ENCODE data around the gene VEGFB.
"Not testable (repeated sequence)": the region's sequence is repeated elsewhere in the genome, so short reads cannot be mapped to it uniquely, and the experiment has no call there.

The VEGFB gene

DNA sequence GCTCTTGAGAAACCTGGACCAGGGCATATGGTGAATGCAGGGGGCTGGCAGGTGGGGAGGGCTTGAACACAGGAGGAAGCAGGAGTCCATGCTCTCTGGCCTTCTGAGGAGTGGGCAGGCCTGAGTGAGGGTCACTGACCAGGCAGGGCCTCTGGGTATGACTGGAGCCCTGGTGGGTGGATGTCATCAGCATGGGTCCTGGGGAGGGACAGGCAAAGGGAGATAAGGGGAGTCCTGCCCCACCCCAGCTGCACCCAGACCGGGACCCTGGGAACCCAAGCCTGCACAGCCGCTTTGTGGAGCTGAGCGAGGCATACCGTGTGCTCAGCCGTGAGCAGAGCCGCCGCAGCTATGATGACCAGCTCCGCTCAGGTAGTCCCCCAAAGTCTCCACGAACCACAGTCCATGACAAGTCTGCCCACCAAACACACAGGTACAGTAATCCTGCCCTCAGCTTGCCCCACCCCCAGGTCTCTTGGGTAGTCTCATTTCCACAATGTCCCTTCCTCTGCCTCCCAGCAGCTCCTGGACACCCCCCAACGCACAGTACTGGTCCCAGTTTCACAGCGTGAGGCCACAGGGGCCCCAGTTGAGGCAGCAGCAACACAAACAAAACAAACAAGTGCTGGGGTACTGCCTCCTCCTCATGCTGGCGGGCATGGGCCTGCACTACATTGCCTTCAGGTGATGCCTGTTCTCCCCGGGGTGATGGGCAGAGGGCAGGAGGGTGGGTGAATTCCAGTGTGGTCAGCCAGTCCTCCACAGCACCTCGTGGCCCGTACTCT is 2.0 kb upstream of the VEGFB start:
- DNase-seq, result no peak

DNA sequence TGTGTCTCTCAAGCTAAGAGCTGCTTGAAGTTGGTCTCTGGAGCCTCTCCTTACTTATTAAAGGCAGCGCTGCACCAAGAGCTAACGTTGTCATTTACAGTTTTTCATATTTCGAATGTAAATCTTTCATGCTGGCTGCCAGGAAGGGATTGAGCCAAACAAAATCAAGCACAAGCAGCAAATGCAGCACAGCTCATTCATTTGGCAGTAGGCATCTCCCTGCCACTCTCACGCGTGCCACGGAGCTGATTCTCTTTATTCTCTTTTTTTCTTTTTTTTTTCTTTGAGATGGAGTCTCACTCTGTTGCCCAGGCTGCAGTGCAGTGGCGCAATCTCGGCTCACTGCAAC is 1.4 kb upstream of the VEGFB start:
- DNase-seq, result no peak

DNA sequence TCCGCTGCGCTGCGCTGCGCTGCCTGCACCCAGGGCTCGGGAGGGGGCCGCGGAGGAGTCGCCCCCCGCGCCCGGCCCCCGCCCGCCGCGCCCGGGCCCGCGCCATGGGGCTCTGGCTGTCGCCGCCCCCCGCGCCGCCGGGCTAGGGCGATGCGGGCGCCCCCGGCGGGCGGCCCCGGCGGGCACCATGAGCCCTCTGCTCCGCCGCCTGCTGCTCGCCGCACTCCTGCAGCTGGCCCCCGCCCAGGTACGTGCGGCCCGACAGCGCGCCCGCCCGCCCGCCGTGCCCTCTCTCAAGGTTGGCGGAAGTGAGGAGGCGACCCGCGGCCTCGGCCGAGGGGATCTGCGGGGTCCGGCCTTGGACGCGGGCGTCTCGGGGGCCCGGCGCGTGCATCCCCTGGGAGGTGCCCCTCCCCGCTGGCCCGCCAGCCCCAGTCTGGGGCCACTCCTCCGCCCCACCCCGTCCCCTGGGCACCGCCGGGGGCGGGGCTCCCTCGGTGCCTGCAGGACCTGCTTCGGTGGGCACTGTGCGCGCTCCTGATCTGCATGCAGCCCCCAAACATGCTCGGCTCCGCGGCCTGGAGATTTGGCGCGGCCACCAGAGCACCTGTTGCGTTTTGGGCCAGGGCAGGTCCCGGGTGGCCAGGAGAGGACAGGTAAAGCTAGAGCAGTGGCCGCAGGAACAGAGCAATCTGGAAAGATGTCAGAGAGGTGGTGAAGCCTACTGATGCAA is 429 bp downstream of the VEGFB start:
- DNase-seq, result peak; percentile 86

DNA sequence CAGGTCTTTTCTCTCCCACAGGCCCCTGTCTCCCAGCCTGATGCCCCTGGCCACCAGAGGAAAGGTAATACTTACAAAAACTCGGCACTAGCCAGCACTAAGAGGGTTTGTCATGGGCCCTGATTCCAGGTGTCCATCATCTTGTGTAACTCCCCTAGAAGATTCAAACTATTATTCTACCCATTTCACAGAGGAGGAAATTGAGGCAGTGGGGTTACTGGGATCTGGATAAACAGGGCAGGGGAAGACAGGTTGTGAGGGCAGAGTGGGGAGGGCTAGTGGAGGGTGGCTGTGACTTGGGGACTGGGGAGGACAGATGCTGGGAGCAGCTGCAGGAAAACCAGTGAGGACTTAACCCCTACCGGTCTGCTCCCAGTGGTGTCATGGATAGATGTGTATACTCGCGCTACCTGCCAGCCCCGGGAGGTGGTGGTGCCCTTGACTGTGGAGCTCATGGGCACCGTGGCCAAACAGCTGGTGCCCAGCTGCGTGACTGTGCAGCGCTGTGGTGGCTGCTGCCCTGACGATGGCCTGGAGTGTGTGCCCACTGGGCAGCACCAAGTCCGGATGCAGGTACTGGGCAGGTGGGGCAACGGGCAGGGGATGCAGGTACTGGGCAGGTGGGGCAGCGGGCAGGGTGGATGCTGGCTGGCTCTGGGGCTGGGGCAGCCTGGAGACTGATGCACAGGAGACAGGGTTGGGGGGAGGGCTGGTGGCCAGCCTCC is 1.2 kb downstream of the VEGFB start:
- no peak for DNase-seq

DNA sequence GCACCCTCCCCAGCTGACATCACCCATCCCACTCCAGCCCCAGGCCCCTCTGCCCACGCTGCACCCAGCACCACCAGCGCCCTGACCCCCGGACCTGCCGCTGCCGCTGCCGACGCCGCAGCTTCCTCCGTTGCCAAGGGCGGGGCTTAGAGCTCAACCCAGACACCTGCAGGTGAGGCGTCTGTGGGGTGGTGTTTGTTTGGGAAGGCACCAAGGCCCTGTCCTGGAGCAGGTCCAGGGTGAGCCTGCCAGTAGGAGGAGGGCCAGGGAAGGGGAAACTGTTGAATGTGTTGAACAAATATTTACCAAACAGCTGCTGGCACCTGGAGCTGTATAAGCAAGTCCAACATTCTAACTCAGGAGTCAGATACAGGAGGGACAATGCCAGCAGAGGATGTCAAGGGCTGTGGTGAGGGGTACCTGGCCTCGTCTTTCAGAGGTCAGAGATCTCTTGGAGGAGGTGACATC is 3.1 kb downstream of the VEGFB start:
- DNase-seq, result no peak

DNA sequence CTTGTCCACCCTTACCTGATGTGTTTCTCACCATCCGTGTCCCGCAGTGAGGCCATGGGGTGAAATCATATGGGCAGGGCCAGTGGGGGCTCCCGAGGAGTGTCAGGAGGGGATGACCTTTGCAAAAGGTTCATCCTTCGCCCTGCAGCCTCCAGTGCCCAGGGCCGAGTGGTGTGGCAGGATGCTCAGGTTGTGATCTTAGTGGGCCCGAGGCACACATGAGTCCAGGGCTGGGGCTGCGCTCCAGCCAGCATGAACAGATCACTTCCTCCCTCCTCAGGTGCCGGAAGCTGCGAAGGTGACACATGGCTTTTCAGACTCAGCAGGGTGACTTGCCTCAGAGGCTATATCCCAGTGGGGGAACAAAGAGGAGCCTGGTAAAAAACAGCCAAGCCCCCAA is 3.7 kb downstream of the VEGFB start:
- no peak for DNase-seq

DNA sequence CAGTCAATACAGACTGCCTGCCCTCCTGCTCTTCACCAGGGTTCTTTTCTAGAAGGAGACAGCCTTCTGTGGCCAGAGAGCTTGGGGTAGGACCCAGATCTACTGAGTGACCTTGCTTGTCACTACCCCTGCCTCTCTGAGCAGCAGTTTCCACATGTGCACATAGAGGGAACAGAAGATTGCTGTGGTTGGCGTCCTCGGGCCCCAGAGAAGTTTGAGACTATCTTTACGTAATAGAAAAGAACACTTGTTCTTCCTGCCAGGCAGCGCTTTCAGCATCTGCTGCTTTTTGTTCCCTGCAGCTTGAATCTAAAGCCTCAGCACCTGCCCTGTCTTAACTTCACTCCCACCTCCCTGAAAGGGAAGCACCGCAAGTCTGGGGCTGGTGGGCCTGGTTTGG is 4.6 kb downstream of the VEGFB start:
- DNase-seq, result no peak

DNA sequence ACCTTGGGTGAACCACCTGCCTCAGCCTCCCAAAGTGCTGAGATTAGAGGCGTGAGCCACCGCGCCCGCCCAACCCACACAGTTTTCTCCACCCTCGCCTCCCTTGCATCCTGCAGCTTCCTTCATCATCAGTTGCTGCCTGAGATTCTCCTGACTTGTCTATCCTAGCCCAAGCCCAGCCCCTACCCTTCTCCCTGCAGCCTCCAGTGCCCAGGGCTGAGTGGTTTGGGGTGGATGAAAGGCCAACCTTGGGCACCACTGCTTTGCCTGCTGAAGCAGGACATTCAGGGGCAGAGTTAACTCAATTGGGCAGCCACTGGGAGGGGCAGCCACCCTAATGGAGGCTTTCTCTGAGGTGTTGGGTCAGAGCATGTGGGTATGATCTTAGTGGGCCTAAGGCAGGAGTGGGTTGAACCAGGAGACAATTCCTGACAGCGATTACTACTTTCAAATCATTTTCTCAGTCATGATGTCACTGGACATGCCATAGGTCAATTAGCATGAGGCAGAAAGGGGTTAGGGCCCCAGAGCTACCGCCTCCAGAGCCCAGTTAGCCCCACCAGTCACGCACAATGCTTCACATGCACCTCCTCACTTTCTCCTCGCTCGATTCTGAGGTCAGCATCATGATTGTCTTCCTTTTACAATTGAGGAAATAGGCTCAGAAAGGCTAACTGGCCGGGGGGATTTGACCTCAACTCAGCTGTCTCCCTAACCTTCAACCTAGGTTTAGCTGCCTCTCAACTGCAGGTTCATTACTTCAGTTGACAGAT is 5.5 kb downstream of the VEGFB start:
- DNase-seq, result no peak

DNA sequence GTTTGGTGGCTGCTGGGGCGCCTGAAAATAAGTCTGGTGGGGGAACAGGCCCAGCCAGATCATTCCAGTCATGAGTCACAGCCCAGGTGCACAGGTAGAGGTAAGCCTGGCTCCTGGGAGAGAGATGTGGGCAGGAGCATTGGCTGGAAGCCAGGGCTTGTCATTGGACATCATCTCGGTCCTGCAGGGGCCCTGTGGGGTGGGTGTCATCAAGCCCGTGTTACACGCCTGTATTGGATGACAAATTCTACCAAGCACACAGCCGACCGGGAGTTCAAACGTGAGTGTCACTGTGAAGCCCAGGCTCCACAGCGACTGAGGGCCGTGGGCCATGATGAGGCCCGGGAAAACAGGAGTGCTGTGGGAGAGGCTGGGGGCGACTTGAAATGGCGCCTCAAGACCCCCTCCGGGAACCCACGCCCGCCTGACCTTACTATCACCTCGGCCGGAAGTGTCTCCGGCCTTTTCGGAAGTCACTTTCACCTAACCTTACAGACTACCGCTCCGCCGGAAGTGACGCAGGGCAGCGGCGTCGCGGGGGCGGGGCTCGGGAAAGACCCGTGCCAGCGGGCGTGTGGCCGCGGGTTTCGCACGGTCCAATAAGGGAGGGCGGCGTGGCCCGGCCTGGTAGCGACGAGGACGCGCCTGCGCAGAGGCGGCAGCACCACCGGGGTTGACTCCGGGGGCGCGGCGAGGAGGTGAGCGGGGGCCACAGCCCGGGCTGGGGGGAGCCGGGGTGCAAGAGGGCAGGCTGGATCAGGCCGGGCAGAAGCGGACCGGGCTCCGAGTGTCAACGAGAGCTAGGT is 6.3 kb downstream of the VEGFB start, which contains the start of gene FKBP2:
TSS of gene FKBP2 (plus strand) at position 661 of the 806 bp plus-strand sequence. CDS start 1,293 bp downstream, outside the sequence.
- DNase-seq, result peak; percentile 99

DNA sequence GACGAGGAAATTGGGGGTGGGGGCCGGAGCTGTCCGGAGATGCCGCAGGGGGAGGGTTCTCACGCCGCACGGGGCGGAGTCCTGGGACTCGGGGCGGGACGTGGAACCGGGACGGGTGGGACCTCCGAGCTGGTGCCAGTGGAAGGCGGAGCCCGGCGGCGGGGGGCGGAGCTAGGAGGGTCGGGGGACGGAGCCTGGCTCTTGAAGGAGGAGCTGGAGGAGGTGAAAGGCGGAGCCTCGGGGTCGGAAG is 6.8 kb downstream of the VEGFB start:
- peak; percentile 100 for DNase-seq

DNA sequence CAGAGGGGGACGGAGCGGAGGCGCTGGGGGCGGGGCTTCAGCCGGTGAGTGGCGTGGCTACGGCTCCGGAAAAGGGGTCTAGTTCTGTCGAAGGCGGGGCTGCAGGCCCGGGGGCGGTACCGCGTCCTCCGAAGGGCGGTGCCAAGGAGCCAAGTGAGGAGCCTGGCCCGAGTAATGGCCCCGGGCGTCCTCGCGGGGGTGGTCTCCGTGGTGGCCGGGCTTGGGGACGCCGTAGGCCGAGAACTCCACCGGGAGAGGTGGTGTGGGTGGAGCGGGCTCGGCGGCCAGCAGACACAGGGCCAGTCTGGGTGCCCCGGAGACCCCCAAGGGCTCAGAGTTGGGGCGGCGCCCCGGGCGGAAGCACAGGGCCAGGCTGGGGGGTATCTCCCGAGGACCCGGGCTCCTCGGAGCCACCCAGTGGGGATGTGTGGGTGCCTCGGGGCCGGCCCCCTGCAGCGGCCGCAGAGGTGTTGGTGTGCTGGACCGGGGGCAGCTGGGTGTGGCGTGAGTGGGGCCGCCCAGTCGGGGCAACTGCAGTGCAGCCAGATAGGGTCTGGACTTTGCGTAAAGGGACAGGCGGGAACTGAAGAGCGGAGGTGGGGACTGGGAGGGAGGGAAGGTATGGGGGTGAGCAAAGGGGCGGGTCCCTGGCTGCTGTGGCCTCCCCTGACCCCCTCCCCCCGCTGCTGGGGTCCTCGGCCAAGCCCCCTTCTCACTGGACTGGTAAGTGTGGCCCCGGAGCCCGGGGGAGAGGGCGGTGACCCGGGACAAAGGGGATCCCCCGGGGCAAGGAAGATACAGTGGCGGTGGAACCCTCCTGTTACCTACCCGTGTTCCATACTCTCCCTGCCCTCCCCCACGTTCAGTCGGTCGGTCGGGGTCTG is 7.3 kb downstream of the VEGFB start:
- no peak for DNase-seq

DNA sequence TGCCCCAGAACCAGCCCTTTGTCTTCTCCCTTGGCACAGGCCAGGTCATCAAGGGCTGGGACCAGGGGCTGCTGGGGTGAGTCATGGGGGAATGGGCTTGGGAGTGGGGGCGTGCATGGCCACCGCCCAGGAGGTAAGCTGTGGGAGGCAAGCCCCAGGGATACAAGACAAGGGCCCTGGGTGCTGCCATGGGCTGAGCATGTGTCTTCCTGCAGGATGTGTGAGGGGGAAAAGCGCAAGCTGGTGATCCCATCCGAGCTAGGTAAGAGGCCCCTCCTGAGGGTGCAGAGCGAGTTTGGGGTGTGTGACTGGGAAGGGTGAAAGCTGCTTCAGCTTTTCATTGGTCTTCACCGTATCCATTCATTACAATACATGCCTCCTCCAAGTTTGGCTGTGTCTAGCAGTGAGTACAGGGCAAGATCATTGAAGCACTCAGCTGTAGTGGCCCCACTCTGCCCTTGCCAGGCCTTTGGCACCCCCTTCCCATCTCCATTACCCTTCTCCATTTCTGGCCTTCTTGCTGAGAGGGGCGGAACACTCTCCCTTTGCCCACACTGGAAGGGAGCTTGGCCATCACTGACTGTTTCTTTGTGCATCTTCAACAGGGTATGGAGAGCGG is 9.0 kb downstream of the VEGFB start:
- DNase-seq, result no peak

DNA sequence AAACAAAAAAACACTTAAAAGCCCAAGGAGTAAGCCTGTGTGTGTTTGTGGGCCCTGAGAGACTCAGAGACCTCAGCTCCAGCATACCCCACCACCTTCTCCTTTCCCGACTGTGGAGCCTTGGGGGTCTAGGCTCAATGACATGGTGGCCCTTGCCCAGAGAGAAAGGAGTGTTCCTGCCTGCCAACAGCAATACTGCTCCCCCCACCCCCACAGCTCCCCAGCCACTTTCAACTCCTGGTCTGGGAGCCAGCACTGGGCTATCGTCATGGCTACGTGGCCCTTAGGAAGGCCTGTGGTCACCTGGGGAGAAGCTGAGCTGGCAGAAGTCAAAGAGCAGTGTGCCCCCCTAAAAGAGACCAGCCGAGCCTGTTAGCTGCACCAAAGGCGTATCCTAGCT is 9.7 kb downstream of the VEGFB start:
- no peak for DNase-seq

DNA sequence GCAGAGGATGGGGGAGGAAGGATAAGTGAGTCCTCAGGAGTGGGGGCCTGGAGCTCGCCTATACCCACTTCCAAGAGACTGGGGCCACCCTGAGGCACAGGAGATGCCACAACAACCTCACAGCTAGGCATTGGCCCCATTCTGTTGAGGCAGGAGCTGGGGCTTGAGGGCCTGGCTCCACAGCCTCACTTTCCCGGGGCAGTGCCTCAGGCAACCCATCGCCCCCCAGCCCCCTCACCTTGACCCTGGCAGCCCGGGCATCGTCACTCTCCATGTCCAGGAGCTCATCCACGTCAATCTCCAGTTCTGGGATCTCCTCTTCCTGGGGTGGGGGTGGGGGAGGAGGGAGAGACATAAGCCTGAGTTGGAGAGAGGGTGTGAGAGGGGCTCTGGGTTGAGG is 10.6 kb downstream of the VEGFB start:
- DNase-seq, result no peak

DNA sequence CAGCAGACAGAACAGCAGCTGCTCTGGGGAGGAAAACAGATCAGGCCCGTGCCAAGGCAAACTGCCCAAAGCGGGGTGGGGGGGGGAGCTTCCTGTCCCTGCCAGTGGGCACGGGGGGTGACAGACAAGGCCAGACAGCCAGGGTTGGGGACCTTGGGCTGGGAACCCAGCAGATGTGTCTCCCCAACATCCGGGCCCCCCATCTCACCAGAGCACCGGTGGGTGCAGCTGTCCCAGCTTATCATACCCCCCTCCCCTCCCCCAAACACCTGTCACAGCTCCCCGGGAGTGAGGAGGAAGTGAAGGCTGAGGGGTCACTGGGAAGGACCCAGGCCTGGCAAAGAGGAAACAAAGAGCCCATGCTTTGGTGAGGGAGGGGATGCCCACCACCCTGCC is 11.0 kb downstream of the VEGFB start:
- no peak for DNase-seq

DNA sequence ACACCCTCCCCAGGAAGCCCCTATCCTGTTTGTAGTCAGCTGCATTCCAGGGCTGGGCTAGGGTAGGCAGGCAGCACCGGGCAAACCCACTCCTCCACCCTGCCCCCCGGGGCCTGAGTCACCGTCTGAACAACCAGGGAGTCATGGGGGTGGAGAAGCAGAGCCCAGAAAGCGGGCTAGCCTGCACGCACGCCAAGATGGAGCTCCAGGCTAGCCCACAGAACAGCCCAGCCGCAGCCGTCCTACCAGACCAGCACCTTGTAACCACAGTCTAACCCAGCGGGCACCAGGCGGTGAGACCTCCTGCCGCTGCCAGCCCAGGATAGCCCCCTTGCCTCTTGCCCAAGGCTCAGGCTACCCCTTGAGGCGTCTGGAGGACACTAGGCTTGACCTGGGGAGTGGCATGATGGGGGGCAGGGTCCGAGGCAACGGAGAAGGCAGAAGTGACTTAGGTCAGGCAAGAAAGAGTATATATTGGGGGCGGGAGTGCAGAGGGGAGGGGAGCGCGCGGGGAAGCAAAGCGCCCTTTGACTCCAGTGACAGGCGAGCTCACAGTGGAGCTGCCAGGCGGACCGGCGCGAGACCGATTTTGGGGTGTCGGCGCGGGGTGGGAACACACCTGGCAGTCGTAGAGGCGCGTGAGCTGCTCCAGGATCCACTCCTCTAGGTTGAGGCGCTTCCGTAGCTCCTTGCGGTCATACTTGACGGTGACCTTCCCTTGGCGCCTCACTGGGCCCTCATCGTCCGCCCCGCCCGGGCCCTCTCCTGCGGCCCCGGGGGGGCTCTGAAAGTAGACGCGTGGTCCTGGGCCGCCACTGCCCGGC is 11.6 kb downstream of the VEGFB start:
- peak; percentile 92 for DNase-seq

DNA sequence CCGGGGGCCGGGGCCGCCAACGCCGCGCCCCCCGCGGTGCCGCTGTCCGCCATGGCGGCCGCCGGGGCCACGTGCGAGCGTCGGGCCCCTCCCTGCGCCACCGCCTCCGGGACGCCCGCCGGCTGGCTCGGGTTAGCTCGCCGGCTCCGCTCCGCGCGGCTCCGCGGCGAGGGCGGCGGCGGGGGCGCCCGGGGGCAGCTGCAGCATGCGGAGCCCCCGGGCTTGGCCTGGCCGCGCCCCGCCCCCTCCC is 12.2 kb downstream of the VEGFB start:
- not testable (repeated sequence) for DNase-seq

DNA sequence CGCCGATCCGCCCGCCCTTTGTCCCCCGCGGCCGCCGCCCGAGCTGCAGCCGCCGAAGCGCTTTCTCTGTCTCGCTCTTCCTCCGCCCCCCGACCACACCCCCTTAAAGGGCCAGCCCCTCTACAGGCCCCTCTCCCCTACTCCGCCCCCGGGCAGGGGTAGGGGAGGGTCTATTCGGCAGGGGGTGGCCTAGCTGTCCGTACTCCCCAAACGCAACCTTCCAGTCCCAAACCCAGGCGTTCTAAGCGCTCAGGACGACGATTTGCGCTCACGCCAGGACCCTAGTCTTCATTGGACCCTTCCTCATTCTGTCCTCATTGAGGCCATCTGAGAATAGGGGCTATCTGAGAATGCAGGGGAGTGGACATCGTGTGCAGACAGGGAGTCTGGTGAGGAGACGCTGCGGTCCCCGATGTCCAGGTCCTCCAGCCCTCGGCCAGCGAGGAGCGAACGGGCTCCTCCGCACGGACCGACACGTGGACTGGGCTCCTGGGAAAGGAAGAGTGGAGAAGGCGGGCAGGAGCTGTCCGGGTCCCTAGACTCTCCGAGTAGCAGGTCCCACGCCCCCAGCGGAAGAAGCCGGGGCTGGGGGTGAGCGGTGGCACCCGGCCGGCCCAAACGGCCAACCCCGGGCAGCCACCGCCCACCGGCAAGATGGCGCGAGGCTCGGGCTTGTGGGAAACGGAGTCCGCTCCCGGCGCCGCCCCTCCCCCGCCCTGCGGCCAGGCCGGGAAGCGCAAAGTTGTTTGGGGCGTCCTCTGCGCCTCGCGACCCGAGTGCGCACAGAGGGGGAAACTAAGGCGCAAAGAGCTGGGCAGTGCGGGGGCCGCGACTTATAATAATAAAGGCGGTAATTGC is 12.7 kb downstream of the VEGFB start, which contains the start of gene PPP1R14B:
TSS of gene PPP1R14B (minus strand) at position 73 of the 858 bp plus-strand sequence. CDS start 270 bp downstream, outside the sequence.
- DNase-seq, result peak; percentile 93
